CD4-positive, alpha-beta T cell treated with Interleukin-17A for 1 hour (primary cell): ENCODE data around the gene TM9SF2.

Experiments used
- DNase-seq: peaks from one replicate; pipeline ENCODE4 v3.0.0-alpha.2; 2020

TM9SF2 gene

DNA sequence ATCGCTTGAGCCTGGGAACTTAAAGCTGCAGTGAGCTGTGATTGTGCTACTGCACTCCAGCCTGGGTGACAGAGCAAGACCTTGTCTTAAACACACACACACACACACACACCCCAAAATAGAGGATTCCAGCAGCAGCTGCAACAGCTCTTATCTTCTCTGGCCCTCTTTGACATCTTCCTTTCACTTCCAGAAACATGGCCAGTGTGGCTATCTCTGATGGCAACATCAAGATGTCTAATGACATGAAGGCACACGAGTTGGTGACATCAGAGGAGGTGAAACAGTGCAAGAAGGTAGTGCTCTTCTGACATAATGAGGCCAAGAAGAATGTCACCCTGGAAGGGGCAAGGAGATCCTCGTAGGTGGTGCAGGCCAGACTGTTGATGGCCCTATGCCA, 81.2 kb downstream of the TM9SF2 start:
- no peak for DNase-seq

DNA sequence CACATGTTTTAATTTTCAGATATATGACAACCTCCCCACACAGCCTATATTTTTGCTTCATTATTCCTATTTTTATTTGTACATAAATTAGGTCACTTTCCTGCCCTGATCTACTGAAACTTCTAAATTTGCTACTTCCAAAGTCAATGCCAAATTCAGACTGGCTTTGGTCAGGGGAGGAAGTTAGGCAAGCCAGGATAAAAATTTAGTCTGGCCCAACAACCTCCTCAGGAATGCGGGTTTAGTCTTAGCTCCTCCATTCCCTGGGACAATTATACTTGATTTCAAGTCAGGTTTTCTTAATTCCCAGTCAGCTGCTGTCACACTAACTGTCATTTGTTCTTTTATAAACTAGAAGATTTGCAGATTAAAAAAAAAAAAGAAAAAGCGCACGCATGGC, 84.3 kb downstream of the TM9SF2 start:
- no peak for DNase-seq

DNA sequence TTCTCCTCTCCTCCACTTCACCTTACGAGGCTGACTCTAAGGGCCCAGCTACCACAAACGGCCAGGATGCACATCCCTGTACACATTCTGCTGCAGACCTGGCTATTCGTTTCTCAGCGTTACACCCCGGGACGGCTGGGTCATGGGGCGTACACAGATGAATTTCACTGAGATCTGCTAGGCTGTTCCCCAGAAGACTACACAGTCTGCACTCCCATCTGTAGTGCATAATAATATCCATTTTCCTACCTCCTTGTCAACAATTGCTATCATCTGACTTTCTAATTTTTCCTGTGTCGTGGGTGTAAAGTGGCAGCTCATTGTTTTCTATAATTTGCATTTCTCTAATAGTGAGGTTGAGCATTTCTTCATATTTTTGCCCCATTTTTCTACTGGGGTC, 85.7 kb downstream of the TM9SF2 start:
- DNase-seq = no peak

DNA sequence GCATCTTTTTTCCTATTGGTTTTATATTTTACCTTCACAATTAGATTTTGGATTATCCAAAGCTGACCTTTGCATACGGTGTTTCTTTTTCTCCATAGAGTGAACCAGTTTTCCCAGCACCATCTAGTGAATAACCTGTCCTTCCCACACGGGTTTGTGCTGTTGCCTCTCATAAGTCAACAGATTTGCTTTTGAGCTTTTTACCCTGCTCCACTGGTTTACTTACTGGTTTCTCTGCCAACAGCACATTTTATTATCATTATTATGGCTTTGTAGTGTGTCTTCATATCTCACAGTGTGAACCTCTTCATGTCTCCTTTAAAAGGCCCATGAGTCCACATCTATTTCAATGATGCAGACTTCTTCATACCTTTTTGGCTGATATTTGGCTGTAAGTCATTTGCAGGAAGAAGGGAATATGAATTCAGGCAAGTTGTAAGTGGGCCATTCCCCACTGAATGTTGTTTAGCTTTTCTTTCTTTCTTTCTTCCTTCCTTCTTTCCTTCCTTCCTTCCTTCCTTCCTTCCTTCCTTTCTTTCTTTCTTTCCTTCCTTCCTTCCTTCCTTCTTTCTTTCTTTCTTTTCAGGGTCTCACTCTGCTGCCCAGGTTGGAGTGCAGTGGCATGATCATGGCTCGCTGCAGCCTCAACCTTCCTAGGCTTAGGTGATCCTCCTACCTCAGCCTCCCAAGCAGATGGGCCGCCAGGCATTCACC, 86.8 kb downstream of the TM9SF2 start:
- DNase-seq = no peak

DNA sequence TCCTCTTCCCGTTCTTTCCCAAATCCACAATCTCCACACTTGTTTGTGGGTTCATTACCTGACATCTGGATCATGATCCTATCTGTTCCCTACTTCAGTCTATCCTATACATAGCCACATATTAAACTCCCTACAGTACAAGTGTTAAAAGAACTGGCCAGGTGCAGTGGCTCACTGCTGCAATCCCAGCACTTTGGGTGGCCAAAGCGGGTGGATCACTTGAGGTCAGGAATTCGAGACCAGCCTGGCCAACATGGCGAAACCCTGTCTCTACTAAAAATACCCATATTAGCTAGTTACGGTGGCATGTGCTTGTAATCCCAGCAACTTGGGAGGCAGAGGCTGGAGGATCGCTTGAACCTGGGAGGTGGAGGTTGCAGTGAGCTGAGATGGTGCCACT, 88.3 kb downstream of the TM9SF2 start:
- no peak for DNase-seq

DNA sequence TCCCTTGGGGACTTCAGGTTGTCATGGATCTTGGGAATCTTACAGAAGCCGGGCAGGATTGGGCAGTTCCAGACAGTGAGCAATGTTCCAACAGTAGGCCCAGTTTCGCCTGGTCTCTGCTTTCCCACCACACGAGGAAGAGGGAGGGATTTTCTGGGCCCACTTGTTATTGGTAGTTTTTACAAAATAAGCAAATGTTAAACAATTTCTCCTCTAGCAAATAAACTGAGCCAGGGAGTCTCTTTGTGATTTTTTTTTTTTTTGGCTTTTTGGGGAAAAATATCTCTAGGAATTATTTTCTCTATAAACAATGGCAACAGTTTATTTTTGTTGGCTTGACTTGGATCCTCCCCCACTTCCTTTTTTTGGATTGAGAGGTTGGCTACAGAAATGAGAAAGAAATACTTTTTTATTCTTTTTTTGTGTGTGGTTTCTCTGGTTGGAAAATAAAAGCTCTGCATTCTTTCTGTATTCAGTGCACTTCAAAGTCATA, 89.3 kb downstream of the TM9SF2 start:
- no peak for DNase-seq

DNA sequence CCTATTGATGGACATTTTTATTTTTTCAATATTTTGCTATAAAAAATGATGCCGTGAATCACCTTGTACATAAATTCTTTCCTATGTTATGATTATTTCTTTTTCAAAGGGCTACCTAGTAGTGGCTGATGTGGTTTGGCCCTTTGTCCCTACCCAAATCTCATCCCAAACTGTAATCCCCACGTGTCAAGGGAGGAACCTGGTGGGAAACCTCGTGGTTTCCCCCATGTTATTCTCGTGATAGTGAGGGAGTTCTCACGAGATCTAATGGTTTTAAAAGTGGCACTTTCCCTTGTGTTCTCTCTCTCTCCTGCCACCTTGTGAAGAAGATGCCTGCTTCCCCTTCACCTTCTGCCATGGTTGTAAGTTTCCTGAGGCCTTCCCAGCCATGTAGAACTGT, 94.9 kb downstream of the TM9SF2 start:
- DNase-seq = no peak

DNA sequence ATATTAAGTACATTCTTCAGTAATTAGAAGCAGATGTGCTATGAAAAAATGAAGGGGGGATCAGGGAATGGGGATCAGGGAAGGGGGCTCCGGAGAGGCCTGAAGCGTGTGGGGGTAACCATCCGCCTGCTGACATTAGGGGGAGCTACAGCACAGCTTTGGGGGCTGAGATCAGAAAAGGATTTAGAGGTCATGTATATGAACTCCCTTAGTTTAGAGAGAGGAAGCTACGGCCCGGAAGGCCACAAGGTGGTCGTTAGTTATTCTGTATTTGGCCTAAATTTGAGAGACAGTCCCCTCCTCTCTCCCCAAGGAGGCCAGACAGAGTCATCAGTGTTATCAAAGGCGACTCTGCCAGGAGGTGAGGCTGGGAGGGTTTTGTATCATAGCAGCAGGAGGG, 99.0 kb downstream of the TM9SF2 start:
- peak; percentile 14 for DNase-seq

DNA sequence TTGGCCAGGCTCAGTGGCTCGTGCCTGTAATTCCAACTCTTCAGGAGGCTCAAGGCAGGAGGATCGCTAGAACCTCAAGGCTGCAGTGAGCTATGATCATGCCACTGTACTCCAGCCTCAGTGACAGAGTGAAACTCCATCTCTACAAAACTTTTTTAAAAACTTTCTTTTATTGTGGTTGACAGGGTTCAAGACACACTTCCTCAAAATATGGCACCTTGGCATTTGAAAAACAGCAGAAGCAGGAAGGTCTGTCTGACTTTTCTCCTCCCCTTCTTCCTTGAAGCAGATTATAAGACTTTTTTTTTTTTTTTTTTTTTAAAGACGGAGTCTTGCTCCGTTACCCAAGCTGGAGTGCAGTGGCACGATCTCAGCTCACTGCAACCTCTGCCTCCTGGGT, 100.3 kb downstream of the TM9SF2 start:
- DNase-seq = peak; percentile 54

DNA sequence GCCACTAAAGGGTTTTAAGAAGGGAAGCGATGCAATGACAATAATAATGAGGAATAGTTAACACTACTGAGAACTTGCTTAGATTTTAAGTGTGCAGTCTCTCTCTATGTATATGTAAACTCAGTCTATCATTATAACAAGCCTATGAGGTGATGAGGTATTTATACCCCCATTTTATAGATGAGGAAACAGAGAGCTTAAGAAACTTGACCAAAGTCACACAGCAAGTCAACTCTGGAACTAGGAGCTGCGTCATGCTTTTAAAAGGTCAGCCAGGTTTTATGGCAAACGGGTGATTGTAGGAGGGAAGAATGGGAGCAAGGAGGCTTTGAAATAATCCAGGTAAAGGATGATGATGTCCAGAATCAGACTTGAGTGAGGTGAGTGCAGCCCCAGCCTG, 103.4 kb downstream of the TM9SF2 start:
- no peak for DNase-seq

DNA sequence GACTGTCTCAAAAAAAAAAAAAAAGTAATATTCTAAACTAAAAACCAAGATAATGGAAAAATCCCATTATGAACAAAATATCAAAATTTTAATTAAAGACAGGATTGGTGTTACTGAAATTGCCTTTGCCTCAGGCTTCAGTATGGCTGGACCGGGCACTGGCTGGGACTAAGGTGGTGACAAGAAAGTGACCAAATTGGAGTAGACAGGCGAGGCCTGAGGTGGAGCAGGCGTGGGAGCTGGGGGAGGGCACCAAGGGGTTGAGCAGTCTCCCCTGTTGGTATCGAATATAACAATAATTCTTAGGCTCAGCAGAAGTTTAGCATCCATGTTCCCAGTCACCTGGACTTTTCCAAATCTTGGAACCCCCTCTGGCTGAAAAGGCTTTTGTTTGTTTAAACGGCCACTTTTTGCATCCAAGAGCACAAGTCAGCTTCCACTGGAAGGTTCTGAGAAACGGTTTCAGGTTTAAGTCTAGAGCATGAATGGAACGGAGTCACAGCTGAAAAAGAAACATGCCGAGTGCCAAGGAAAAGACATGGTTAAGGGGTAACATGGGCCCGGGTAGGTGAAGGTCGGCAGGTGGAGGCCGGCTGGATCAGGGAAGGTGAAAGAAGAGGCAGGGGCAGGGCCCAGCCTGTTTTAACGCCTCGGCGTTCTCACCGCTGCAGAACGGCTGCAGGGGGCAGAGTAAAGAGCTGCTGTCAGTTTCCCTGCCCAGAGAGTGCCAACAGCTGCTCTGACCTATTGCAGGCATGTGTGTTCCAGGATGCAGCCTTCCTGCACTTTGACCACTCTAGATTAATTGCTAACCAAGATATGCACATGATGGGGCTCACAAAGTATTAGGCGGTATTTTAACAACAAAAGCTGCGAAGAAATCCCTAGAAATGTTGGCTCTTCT, 104.4 kb downstream of the TM9SF2 start:
- DNase-seq = peak; percentile 64

DNA sequence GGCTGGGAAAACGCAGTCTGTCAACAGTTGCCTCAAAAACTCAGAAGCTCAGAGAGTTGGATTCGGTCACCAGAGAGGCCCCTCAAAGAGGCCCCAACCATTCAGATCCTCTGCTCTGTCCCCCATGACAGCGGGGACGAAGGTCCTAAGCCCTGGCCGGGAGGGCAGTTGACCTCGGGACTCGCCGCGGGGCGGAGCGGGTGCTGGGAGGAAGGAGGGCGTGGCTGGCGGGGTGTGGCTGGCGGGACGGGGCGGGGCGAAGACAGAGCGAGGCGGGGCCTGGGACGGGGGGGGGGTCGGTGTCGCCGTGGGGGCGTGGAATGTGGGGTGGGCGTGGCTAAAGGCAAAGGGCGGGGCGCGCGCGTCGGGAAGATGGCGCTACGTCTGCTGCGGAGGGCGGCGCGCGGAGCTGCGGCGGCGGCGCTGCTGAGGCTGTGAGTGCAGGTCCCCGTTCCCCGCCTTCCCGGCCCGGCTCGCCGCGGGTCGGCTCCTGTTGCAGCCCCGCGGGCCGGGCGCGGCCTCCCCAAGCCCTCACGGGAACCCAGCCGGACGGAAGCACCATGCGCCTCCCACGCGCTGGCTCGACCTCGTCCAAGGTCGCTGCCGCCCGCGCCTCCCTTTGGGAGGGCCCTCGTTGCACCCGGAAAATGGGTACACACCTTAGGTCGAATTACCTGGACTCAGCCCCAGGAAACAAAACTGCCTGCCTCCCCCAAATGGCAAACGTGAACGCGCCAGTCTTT, 105.2 kb downstream of the TM9SF2 start, which contains the start of gene CLYBL:
Gene CLYBL (plus strand): TSS at position 367 of the 743 bp plus-strand sequence.
- peak; percentile 92 for DNase-seq

DNA sequence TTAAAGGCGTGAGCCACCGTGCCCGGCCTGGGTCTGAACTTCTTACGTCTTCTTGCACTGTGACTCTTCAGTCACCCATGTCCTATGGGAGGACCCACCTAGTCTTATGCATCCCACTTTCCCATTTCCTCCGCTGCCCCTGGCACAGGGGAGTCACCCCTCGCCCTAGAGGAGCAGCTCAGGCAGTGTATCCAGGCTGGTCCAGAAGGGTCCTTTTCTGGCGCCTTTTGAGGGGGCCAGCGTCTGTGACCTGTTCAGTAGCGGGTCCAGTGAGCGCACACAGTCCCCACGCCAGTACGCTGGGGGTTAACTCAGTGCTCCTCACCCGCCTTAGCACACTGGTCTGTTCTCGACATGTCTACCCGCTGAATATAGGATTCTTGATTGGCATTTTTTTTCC, 107.1 kb downstream of the TM9SF2 start:
- DNase-seq = no peak

DNA sequence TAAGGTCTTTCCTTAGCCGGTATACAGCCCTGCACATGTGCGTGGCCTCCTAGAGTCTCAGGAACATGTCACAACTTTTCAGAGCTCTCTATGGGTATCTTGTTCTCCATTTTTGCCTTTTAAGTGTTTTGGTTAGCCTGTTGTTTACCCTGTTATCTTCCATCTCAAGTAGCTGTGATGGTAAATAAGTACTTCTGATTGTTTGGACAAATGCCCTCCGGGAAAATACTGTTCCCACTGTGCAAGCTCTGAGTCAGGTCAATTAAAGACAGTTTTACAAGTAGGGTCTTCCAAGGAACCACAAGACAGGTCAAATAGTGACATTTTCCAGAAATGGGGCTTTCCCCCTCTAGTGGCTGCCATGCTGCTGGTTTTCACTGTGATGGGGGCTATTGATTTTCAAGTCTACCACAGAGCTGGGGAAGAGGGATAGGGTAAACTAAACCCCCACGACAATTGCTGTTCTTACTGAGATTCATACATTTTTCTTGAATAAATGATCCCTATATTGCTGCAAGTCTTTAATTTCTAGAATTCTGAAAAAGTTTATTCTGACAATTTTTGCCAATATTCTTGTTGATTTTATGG, 109.5 kb downstream of the TM9SF2 start:
- DNase-seq = no peak
